ENCODE data around the gene TAPT1.

Gene TAPT1

DNA sequence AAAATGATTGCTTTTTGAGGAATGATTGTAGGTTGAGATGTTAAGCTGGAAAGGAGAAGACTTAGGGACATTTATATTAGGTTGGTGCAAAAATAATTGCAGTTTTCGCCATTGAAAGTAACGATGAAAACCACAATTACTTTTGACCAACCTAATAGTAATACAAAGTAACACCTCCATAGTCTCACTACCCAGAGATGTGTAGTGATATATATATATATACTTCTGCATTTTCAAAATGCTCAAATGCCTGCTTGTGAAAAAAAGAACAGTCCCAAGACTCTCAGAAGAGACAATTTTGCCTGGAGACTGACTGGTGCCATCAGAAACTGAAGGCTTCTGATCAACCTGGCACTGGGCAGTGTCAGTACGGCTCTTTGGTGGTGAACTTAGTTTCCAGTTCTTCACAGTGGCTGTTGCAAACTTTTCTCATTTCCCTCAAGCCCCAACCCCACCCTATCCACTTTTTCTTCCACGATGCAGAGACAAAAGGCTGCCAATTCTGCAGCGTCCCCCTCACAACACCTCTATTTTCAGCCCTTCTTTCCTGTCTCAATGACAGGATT lies 35.1 kb upstream of the TAPT1 start:
- Mint-ChIP-seq H3K9me3 (no peaks in the 10 kb centered on the region), H3K4me1 (no peaks in the 10 kb centered on the region), H3K27ac (no peak overlapping the region), H3K27me3 (ENCODE audit: low read depth) (no peaks in the 10 kb centered on the region), H3K36me3 (ENCODE audit: low read depth) (peaks cover 26% of the 10 kb centered on the region), H3K4me3 (no peak overlapping the region)
- TF ChIP-seq, protein P1, sequence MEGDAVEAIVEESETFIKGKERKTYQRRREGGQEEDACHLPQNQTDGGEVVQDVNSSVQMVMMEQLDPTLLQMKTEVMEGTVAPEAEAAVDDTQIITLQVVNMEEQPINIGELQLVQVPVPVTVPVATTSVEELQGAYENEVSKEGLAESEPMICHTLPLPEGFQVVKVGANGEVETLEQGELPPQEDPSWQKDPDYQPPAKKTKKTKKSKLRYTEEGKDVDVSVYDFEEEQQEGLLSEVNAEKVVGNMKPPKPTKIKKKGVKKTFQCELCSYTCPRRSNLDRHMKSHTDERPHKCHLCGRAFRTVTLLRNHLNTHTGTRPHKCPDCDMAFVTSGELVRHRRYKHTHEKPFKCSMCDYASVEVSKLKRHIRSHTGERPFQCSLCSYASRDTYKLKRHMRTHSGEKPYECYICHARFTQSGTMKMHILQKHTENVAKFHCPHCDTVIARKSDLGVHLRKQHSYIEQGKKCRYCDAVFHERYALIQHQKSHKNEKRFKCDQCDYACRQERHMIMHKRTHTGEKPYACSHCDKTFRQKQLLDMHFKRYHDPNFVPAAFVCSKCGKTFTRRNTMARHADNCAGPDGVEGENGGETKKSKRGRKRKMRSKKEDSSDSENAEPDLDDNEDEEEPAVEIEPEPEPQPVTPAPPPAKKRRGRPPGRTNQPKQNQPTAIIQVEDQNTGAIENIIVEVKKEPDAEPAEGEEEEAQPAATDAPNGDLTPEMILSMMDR (IDR thresholded peaks at IDR 0.05; ENCODE audit: unreplicated experiment in 3 of 3) = no peak

DNA sequence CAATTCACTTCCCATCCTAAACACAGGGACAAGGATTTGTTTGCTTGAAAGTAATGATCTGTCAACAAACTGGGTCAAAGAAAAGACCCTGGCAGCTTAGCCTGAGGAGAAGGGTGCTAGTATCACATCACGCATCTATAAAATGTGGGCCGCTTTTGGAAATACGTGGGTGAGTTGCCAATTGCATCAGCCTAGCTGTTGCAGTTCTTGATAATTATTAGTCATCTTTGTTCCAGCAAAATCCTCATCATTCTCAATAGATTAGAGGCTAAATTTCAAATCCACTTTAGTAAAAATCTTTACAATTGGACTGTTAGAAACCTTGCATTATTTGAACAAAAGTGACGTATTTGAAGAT lies 33.6 kb upstream of the TAPT1 start:
- H3K27ac Mint-ChIP-seq = no peak overlapping the region

DNA sequence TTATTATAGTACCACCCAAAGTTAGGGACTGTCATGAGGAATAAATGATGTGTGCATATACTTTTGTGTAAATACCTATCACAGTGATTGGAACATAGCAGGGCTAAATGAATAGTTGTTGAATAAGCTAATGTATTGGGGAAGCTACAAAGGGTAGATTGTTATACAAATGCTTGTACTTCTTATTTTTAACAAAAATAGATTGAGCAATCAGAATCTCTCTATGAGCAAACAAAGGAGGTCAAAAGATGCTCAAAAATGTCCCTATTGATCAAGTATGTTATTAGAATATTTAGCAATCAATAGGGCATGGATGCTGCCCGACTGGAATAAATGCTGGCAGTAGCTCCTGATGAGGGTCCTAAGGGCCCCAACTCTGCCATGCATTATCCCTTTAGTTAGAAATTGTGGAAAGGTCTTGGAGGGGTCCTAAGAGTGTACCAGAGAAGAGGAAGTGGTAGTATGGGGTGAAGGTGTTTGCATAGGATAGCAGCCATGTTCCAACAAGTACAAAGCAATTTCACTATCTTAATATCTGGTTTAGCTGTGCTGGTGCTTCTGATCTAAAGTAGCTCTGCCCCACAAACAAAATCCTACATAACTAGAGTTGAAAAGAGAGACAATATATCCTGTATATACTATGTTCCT lies 33.1 kb upstream of the TAPT1 start:
- no peaks in the 10 kb centered on the region for H3K4me1 Mint-ChIP-seq
- no peak overlapping the region for H3K27ac Mint-ChIP-seq
- no peaks in the 10 kb centered on the region for H3K27me3 Mint-ChIP-seq (ENCODE audit: low read depth)
- TF ChIP-seq, protein P1 (IDR thresholded peaks at IDR 0.05; ENCODE audit: unreplicated experiment in 3 of 3) = no peak
- H3K36me3 Mint-ChIP-seq (ENCODE audit: low read depth) = peaks cover 43% of the 10 kb centered on the region
- H3K4me3 Mint-ChIP-seq = no peak overlapping the region
- H3K9me3 Mint-ChIP-seq = no peaks in the 10 kb centered on the region

More for the DNA sequence above, 33.6 kb upstream of the TAPT1 start:
- TF ChIP-seq, protein P1 (IDR thresholded peaks at IDR 0.05; ENCODE audit: unreplicated experiment in 3 of 3) = no peak
- Mint-ChIP-seq H3K9me3 (no peaks in the 10 kb centered on the region), H3K4me1 (no peaks in the 10 kb centered on the region), H3K27me3 (ENCODE audit: low read depth) (no peaks in the 10 kb centered on the region), H3K36me3 (ENCODE audit: low read depth) (peaks cover 39% of the 10 kb centered on the region), H3K4me3 (no peak overlapping the region)

GRCh38 chr4:16257611-16258010 lies 31.3 kb upstream of the TAPT1 start:
- H3K4me1 Mint-ChIP-seq = no peaks in the 10 kb centered on the region
- H3K27ac Mint-ChIP-seq = no peak overlapping the region
- TF ChIP-seq, protein P1 (IDR thresholded peaks at IDR 0.05; ENCODE audit: unreplicated experiment in 3 of 3) = no peak
- H3K36me3 Mint-ChIP-seq (ENCODE audit: low read depth) = peaks cover 59% of the 10 kb centered on the region
- H3K4me3 Mint-ChIP-seq = no peak overlapping the region
- H3K9me3 Mint-ChIP-seq = no peaks in the 10 kb centered on the region
- no peaks in the 10 kb centered on the region for H3K27me3 Mint-ChIP-seq (ENCODE audit: low read depth)

DNA sequence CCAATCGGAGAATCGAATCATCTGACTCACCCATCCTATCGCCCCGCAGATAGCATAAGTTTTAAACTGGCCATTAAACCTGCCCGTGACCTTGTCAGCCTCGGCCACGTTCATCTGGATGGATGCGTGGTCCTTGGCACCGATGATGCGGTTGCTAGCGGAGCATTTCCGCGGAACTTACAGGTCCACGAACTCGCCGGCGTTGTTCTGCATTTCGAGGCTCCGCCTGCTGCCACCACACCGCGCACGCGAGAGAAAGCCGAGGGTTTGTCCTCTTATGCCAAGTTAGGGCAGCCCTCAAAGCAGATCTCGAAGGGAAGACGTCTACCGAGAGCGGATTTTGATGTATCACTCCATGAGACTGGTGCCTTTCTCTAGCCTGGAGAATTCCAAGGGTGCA lies 30.1 kb upstream of the TAPT1 start:
- Mint-ChIP-seq H3K4me3 (no peak overlapping the region), H3K27me3 (ENCODE audit: low read depth) (no peaks in the 10 kb centered on the region), H3K9me3 (no peaks in the 10 kb centered on the region), H3K36me3 (ENCODE audit: low read depth) (peaks cover 60% of the 10 kb centered on the region), H3K4me1 (no peaks in the 10 kb centered on the region), H3K27ac (no peak overlapping the region)
- TF ChIP-seq, protein P1 (IDR thresholded peaks at IDR 0.05; ENCODE audit: unreplicated experiment in 3 of 3) = no peak

DNA sequence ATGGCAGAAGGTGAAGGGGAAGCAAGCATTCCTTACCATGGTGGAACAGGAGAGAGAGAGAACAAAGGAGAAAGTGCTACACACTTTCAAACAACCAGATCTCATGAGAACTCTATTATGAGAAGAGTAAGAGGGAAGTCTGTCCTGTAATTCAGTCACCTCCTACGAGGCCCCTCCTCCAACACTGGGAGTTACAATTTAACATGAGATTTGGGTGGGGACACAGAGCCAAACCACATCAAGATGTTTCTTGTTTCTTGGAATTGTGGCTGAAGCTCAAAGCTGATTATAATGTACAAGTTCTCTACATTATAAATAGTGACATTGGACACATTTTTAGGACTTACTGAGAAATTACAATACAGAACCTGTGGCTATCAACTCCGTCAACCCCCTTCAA lies 29.5 kb upstream of the TAPT1 start:
- H3K27me3 Mint-ChIP-seq (ENCODE audit: low read depth) = no peaks in the 10 kb centered on the region
- no peak overlapping the region for H3K27ac Mint-ChIP-seq
- no peaks in the 10 kb centered on the region for H3K4me1 Mint-ChIP-seq
- TF ChIP-seq, protein P1 (IDR thresholded peaks at IDR 0.05; ENCODE audit: unreplicated experiment in 3 of 3) = no peak
- H3K9me3 Mint-ChIP-seq = no peaks in the 10 kb centered on the region
- H3K36me3 Mint-ChIP-seq (ENCODE audit: low read depth) = peaks cover 58% of the 10 kb centered on the region
- no peak overlapping the region for H3K4me3 Mint-ChIP-seq

Data from nephron (organoid).